ENCODE results near the gene CDIP1.

DNA sequence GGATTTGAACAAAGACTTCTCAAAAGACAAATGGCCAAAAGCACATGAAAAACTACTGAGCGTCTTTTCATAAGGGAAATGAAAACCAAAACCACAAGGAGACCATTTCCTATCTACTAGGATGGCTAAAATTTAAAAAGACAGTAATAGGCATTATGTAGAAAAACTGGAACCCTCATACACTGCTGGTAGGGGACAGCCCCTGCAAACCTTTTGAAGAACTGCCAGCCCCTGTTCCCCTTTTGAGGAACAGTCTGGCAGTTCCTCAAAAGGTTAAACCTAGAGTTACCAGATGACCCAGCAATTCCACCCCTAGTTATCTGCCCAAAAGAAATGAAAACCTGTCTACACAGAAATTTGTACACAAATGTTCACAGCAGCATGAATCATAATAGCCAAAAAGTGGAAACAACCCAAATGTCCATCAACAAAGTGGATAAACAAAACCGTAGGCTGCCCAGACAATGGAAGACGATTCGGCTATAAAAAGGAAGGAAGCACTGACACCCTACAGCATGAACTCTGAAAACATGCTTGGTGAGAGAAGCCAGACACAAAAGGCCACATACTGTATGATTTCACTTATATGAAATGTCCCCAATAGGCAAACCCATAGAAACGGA, 22.9 kb downstream of the CDIP1 start:
- TF ChIP-seq POLR2A (IDR thresholded peaks at IDR 0.05) (no peak), POLR2AphosphoS5 (IDR thresholded peaks at IDR 0.05) (no peak)
- TF ChIP-seq, protein P1, sequence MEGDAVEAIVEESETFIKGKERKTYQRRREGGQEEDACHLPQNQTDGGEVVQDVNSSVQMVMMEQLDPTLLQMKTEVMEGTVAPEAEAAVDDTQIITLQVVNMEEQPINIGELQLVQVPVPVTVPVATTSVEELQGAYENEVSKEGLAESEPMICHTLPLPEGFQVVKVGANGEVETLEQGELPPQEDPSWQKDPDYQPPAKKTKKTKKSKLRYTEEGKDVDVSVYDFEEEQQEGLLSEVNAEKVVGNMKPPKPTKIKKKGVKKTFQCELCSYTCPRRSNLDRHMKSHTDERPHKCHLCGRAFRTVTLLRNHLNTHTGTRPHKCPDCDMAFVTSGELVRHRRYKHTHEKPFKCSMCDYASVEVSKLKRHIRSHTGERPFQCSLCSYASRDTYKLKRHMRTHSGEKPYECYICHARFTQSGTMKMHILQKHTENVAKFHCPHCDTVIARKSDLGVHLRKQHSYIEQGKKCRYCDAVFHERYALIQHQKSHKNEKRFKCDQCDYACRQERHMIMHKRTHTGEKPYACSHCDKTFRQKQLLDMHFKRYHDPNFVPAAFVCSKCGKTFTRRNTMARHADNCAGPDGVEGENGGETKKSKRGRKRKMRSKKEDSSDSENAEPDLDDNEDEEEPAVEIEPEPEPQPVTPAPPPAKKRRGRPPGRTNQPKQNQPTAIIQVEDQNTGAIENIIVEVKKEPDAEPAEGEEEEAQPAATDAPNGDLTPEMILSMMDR (IDR thresholded peaks at IDR 0.05): no peak

Data from breast epithelium (tissue), 3 donors.